K562 (cell line): ENCODE data around the gene DHPS. TPM values are rescaled to one million over a fixed set of nuclear protein-coding genes. Genes with fewer than 3 reads are reported as not detected.

Experiments used
- BACH1 ChIP-seq: fragments of 200-800 bp; sonication (Bioruptor generic); IDR thresholded peaks from 2 replicates; pipeline ENCODE4 v1.6.1; 2016; ENCODE audit warnings: missing genetic modification characterization, missing compliant biosample characterization
- BCOR ChIP-seq: fragments of 450-650 bp; IDR thresholded peaks from 2 replicates; pipeline ENCODE4 v1.6.1; 2016
- BRD4 ChIP-seq: fragments of 200-600 bp; sonication (generic); IDR thresholded peaks from 2 replicates; pipeline ENCODE4 v1.6.1; 2017; ENCODE audit warnings: inconsistent platforms
- C11orf30 ChIP-seq: fragments of 450-650 bp; IDR thresholded peaks from 2 replicates; pipeline ENCODE4 v1.6.1; 2016; ENCODE audit warnings: low read depth, mild to moderate bottlenecking
- CBFA2T3 ChIP-seq: fragments of 450-650 bp; IDR thresholded peaks from 2 replicates; pipeline ENCODE4 v1.6.1; 2017
- CBX3 ChIP-seq, 2 experiments: IDR thresholded peaks; 1 replicate in 1 of 2; 2 replicates in 1 of 2; pipeline ENCODE4 v1.6.1; 2012; ENCODE audit warnings: inconsistent platforms in 2 of 2, low read length in 2 of 2, borderline replicate concordance in 1 of 2, control low read depth in 1 of 2
- CCAR2 ChIP-seq: fragments of 200-400 bp; formaldehyde crosslinking; IDR thresholded peaks from 2 replicates; pipeline ENCODE4 v1.6.1; 2017; ENCODE audit warnings: mild to moderate bottlenecking, low read depth, low read length
- GATAD2B ChIP-seq: fragments of 450-650 bp; IDR thresholded peaks from 2 replicates; pipeline ENCODE4 v1.6.1; 2017; ENCODE audit warnings: mild to moderate bottlenecking, borderline replicate concordance
- PHB ChIP-seq: fragments of 250-450 bp; sonication (Bioruptor Pico); IDR thresholded peaks from 2 replicates; pipeline ENCODE4 v1.5.0; 2021
- POLR2H ChIP-seq: IDR thresholded peaks from 2 replicates; pipeline ENCODE4 v1.6.1; 2016; ENCODE audit warnings: missing genetic modification characterization, low read depth, mild to moderate bottlenecking, control low read depth, missing compliant biosample characterization, moderate library complexity
- RBM17 ChIP-seq: fragments of 200-400 bp; formaldehyde crosslinking; IDR thresholded peaks from 2 replicates; pipeline ENCODE4 v1.6.1; 2017; ENCODE audit warnings: low read depth, mild to moderate bottlenecking, low read length, borderline replicate concordance
- SIRT6 ChIP-seq: IDR thresholded peaks from one replicate; pipeline ENCODE4 v1.6.1; 2012; ENCODE audit warnings: low read depth, mild to moderate bottlenecking, control low read depth, inconsistent platforms, low read length, moderate library complexity
- SIX5 ChIP-seq, 2 experiments: IDR thresholded peaks; 2 replicates each; pipeline ENCODE4 v1.6.1; 2011; ENCODE audit warnings: low read length in 2 of 2, borderline replicate concordance in 1 of 2, low read depth in 1 of 2, mild to moderate bottlenecking in 1 of 2, moderate library complexity in 1 of 2; ENCODE audit not compliant: insufficient read depth in 1 of 2
- ZNF561 ChIP-seq: fragments of 450-650 bp; formaldehyde crosslinking; conservative IDR thresholded peaks from 2 replicates; pipeline ENCODE4 v1.4.0; 2020; ENCODE audit warnings: mild to moderate bottlenecking, moderate library complexity
- polyA plus RNA-seq, 8 experiments: library from polyadenylated mRNA; depleted of rRNA in 4 of 8; stranded (reverse) in 5 of 8; unstranded in 3 of 8; fragments of >200 nt; fragmentation: Nextera tagmentation in 2 of 8; fragmentation: Illumina TruSeq in 1 of 8; extraction: Ambion mirVana in 2 of 8; extraction: Trizol in 1 of 8; gene quantifications; 2 replicates each; pipeline versions ENCODE4 v1.2.1 to v1.2.3, GENCODE V29; 2011 to 2014; ENCODE audit warnings: inconsistent platforms in 1 of 8, missing spikeins in 1 of 8
- total RNA-seq, 7 experiments: library from RNA; depleted of rRNA in 6 of 7; stranded (reverse); fragments of >200 nt in 6 of 7; fragmentation: Illumina TruSeq in 2 of 7; extraction: Trizol in 2 of 7; gene quantifications; 2 replicates each; pipeline versions ENCODE4 v1.2.1 to v1.2.3, GENCODE V29; 2011 to 2021; ENCODE audit warnings: low replicate concordance in 1 of 7
- TF ChIP-seq, protein P1 (sequence below): fragments of 250-450 bp; sonication (Bioruptor Pico); IDR thresholded peaks from 2 replicates; pipeline ENCODE4 v1.8.0; 2022; ENCODE audit warnings: moderate library complexity, mild to moderate bottlenecking, inconsistent platforms
- TF ChIP-seq, protein P2 (sequence below): fragments of 450-650 bp; IDR thresholded peaks from 2 replicates; pipeline ENCODE4 v1.6.1; 2017; ENCODE audit warnings: antibody characterized with exemption
- TF ChIP-seq, protein P3 (sequence below): fragments of 250-450 bp; sonication (Bioruptor Pico); IDR thresholded peaks from 2 replicates; pipeline ENCODE4 v1.5.0; 2021
- TF ChIP-seq, protein P4 (sequence below): fragments of 250-450 bp; sonication (Bioruptor Pico); IDR thresholded peaks from 2 replicates; pipeline ENCODE4 v1.8.0; 2022; ENCODE audit warnings: moderate library complexity, mild to moderate bottlenecking, inconsistent platforms

DHPS gene
- total and polyA plus RNA-seq, 9 of the 15 experiments (the other 6 are each of a cell fraction or from before 2014, with no cell fraction given), result 47.1 to 110 (median 79.9) TPM

DNA sequence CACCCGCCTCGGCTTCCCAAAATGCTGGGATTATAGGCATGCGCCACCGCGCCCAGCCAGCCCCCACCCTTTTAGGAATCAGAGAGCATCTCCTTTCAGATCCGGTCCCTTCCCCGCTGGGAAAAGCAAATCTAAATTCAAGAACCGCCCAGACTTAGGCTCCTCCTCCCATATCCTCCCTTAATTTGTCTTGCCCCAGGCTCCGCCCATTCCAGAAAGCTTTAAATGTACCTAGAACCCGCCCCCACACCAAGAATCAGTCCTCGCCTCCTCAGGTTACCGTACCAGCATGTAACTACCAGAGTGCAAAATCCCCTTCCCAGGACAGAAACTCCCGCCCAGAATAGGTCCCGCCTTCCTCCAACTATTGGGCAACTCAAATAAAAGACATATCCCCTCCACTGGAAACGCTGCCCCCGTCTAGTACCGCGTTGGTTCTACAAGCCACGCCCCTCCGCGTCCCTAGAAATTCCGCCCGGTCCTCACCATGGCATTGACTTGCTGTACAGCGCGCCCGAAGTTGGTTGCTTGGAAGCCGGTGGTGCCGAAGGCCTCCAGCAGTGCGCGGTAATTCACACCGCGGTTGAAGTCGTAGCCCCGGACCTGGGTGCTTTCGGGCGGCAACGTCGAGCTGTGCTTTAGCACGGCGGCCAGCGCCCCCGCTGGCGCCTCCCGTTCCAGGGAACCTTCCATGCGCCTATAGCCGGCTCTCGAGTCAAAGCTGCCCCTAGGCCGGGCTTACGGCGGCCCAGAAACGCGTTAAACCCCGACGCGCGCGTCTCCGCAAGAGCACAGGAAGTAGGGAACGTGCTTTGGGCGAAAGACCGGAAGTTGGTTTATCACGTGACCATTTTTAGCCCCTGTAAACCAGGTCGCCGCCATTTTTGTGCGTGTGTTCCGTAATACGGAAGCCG lies at the start of gene DHPS (continued):
- TF ChIP-seq BCOR, result no peak
- peak; percentile 91 for TF ChIP-seq POLR2H
- TF ChIP-seq BACH1, result no peak
- peak; percentile 30 to 32; a peak in 2 of 4 replicates for TF ChIP-seq SIX5 (IDR thresholded peaks at IDR 0.05; ENCODE audit: borderline replicate concordance in 1 of 2, insufficient read depth in 1 of 2, low read depth in 1 of 2, low read length in 2 of 2)
- TF ChIP-seq, protein P1, sequence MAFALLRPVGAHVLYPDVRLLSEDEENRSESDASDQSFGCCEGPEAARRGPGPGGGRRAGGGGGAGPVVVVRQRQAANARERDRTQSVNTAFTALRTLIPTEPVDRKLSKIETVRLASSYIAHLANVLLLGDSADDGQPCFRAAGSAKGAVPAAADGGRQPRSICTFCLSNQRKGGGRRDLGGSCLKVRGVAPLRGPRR, result no peak
- no peak for TF ChIP-seq PHB (CRISPR knock-in tag)
- no peak for TF ChIP-seq GATAD2B
- TF ChIP-seq, protein P2, sequence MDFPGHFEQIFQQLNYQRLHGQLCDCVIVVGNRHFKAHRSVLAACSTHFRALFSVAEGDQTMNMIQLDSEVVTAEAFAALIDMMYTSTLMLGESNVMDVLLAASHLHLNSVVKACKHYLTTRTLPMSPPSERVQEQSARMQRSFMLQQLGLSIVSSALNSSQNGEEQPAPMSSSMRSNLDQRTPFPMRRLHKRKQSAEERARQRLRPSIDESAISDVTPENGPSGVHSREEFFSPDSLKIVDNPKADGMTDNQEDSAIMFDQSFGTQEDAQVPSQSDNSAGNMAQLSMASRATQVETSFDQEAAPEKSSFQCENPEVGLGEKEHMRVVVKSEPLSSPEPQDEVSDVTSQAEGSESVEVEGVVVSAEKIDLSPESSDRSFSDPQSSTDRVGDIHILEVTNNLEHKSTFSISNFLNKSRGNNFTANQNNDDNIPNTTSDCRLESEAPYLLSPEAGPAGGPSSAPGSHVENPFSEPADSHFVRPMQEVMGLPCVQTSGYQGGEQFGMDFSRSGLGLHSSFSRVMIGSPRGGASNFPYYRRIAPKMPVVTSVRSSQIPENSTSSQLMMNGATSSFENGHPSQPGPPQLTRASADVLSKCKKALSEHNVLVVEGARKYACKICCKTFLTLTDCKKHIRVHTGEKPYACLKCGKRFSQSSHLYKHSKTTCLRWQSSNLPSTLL, result no peak
- TF ChIP-seq CBX3 (IDR thresholded peaks at IDR 0.05; ENCODE audit: borderline replicate concordance in 1 of 2, low read length in 2 of 2), result peak in 1 of 2 experiments; percentile 78; a peak in 1 of 3 replicates
- TF ChIP-seq, protein P3, sequence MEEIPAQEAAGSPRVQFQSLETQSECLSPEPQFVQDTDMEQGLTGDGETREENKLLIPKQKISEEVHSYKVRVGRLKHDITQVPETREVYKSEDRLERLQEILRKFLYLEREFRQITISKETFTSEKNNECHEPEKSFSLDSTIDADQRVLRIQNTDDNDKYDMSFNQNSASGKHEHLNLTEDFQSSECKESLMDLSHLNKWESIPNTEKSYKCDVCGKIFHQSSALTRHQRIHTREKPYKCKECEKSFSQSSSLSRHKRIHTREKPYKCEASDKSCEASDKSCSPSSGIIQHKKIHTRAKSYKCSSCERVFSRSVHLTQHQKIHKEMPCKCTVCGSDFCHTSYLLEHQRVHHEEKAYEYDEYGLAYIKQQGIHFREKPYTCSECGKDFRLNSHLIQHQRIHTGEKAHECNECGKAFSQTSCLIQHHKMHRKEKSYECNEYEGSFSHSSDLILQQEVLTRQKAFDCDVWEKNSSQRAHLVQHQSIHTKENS (CRISPR knock-in tag), result no peak
- TF ChIP-seq C11orf30, result peak; percentile 75
- no peak for TF ChIP-seq ZNF561 (CRISPR knock-in tag)
- TF ChIP-seq, protein P4, sequence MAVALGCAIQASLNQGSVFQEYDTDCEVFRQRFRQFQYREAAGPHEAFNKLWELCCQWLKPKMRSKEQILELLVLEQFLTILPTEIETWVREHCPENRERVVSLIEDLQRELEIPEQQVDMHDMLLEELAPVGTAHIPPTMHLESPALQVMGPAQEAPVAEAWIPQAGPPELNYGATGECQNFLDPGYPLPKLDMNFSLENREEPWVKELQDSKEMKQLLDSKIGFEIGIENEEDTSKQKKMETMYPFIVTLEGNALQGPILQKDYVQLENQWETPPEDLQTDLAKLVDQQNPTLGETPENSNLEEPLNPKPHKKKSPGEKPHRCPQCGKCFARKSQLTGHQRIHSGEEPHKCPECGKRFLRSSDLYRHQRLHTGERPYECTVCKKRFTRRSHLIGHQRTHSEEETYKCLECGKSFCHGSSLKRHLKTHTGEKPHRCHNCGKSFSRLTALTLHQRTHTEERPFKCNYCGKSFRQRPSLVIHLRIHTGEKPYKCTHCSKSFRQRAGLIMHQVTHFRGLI (CRISPR knock-in tag), result no peak
- peak; percentile 84; the same call in 1 of the 2 replicates for TF ChIP-seq BRD4
- no peak for TF ChIP-seq SIRT6
- TF ChIP-seq CCAR2, result no peak
- TF ChIP-seq CBFA2T3, result 0 out of 2 replicates have a peak, but pooled peaks have one; percentile 3
- no peak for TF ChIP-seq RBM17
